Suppressor macrophage (primary cell): ENCODE measurements around the gene LAMP1.
"Not testable (repeated sequence)": the region's sequence is repeated elsewhere in the genome, so short reads cannot be mapped to it uniquely, and the experiment has no call there.

Experiments
- DNase-seq, 4 experiments: peaks; one replicate each; pipeline ENCODE4 v3.0.0-alpha.2; 2020 to 2022

The LAMP1 gene

DNA sequence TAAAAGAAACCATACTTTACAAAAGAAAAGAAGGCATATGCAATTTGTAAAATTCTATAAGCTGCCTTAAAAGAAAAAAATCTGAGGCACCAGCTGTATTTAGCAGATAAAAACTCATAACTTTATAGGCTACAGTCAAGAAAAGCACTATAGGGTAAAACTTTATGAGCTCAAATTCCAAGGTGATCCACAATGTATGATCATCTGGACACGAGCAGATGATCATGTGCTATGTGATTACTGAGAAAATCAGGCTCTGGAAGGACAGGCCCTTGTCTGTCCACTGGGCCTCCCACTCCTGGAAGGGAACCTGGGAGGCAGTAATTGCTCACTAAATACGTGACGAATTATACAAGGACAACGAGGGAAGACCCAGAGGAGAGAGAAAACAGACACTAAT lies 59.6 kb downstream of the LAMP1 start:
- no peak for DNase-seq

GRCh38 chr13:113357529-113357928 lies 60.5 kb downstream of the LAMP1 start:
- no peak for DNase-seq

DNA sequence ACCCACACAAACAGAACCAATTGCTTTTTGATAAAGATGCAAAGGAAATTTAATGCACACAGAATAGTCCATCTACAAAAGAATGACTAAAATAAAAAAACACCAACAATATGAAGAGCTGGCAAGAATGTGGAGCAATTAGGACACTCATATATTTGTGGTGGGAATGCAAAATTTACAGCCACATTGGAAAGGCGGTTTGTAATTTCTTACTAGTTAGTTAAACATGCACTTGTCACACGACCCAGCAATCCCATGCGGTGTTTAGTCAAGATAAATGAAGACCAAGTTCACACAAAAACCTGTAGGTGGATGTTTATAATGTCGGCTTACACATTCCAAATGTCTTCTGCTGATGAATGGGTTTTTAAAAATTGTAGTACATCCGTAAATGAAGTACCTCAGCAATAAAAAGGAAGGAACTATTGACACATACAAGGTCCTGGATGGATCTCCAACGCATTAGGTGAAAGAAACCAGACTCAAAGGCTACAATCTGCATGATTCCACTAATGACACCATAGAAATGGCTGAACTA lies 61.7 kb downstream of the LAMP1 start:
- DNase-seq = no peak

GRCh38 chr13:113359571-113359970 lies 62.5 kb downstream of the LAMP1 start:
- no peak for DNase-seq

- no peak for DNase-seq
Measured at GRCh38 chr13:113360446-113360845, 63.4 kb downstream of the LAMP1 start.

GRCh38 chr13:113361406-113361805 lies 64.4 kb downstream of the LAMP1 start:
- DNase-seq = peak; percentile 23 to 61 (median 50)

GRCh38 chr13:113364311-113364889 lies 67.4 kb downstream of the LAMP1 start:
- peak in 1 of 4 experiments; percentile 12 for DNase-seq

- DNase-seq = no peak
Measured at GRCh38 chr13:113364901-113365582, 68.0 kb downstream of the LAMP1 start.

- no peak for DNase-seq
Measured at GRCh38 chr13:113365583-113365970, 68.5 kb downstream of the LAMP1 start.

DNA sequence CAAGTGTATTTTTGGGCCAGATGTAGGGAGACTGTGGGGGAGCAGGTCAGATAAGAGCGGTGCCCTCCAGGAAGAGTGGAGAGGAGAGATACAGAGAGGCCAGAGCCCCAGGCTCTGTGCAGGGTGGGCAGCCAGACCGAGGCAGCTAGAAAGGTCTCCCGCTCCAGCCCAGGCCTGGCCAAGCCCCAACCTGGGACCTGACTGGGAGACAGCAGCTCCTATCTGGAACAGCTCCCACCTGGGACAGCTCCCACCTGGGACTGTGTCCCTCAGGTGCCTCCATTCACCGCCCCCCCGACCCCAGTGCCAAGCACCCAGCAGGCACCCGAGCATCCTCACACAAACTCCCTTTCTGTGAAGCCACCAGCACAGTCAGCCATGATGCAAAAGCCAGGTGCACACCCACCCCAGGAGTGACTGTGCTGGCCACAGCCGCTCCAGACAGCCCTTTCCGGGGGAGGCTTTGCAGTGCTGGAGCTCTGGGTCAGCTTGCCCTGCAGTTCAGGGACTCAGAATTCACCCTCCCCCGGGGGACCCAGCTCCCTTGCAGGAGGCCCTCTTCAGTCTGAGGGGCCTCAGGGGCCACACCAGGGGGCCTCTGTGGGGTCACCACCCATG lies 69.0 kb downstream of the LAMP1 start:
- DNase-seq = no peak

DNA sequence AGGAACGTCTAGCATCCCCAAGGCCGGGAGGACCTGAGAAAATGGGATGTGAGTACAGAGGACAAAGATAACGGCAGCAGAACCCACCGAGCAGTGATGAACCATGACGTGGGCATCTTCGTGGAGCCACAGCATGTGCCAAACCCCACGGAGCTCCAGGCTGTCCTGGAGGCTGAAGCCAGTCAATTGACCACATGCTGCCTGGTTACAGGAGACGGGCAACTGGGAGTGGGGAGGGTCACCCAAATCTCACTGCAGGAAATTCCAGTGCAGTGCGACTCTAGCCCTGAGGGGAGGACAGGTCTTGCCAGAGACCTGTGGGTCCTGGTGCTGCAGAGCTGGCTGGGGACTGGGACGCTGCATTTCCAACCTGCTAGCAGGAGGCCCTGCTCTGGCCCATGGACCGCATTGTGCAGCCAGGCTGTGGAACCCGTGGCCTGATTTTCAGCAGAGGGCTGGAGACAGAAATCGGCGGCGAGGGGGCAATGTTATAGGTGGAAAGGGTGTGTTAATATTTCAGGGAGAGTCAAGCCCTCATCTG lies 70.1 kb downstream of the LAMP1 start:
- no peak for DNase-seq

GRCh38 chr13:113367771-113368170 lies 70.7 kb downstream of the LAMP1 start:
- DNase-seq = no peak

GRCh38 chr13:113368353-113368752 lies 71.3 kb downstream of the LAMP1 start:
- DNase-seq = not testable (repeated sequence)

DNA sequence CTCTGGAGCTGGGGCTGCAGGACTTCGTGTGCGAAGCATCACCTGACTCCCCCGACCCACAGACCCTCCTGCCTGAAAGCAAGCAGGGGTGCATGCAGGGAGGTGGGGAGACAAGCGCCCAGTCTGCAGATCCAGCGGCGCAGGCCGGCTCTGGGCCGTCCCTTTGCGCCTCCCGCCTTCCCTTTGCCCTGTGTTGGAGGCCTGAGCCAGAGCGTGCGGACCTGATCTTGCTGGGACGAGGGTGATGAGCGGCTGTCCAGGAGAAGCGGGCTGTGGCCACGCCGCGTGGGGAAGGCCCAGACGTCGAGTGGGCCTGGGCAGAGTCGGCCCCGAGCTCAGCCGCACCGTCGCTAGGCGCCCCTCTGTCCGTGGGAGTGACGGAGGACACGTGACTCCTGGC lies 72.2 kb downstream of the LAMP1 start:
- DNase-seq = no peak

DNA sequence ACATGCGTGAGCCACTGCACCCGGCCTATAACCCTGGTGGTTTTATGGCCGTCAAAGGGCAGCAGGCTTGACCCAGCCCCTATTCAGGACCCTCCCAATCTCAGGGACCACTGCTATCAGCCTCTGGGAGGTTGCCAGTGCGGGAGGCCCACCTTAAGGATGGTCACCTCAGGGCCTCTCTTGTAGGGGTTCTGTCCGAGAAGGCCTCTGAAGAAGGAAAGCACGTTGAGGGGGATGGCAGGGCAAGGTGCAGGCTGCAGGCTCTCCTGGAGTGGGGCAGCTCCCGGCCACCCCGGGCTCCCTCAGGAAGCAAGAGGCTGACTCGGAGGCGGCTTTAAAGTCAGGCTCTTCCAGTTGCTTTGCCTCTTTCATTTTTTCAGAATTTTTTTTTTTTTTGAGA lies 72.8 kb downstream of the LAMP1 start:
- DNase-seq = no peak

DNA sequence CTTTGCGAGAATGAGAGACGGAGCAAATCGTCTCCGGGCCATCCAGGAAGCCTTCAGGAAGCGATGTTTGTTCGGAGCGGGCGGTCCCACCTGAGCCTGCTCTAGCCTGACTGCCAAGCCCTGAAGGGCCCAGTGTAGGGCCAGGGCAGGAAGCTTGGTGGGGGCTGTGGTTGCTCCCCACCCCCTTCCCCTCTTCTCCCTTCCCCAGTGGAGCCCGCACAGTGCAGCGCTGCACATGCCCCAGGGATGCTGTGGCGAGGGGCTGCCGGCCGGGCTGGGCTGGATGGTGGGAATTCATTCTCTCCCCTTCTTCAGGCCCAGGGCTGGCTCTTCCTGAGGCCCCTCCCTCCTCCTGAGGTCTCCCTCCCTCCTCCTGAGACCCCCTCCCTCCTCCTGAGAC lies 74.0 kb downstream of the LAMP1 start:
- no peak for DNase-seq

- not testable (repeated sequence) for DNase-seq
Measured at GRCh38 chr13:113371701-113372100, 74.7 kb downstream of the LAMP1 start.
